HEK293 (cell line): Measurements from ENCODE around the gene RBPJL.

ENCODE experiments used
- ZBTB8A ChIP-seq: fragments of 450-650 bp; formaldehyde crosslinking; IDR thresholded peaks from 2 replicates; pipeline ENCODE4 v1.5.1; 2016; ENCODE audit warnings: missing biosample characterization, missing genetic modification characterization
- ZNF335 ChIP-seq: fragments of 450-650 bp; formaldehyde crosslinking; conservative IDR thresholded peaks from 2 replicates; pipeline ENCODE4 v1.5.1; 2016; ENCODE audit warnings: missing biosample characterization, missing genetic modification characterization
- TF ChIP-seq, protein P1 (sequence below): fragments of 450-650 bp; formaldehyde crosslinking; IDR thresholded peaks from 2 replicates; pipeline ENCODE4 v1.5.1; 2016; ENCODE audit warnings: missing biosample characterization, missing genetic modification characterization

DNA sequence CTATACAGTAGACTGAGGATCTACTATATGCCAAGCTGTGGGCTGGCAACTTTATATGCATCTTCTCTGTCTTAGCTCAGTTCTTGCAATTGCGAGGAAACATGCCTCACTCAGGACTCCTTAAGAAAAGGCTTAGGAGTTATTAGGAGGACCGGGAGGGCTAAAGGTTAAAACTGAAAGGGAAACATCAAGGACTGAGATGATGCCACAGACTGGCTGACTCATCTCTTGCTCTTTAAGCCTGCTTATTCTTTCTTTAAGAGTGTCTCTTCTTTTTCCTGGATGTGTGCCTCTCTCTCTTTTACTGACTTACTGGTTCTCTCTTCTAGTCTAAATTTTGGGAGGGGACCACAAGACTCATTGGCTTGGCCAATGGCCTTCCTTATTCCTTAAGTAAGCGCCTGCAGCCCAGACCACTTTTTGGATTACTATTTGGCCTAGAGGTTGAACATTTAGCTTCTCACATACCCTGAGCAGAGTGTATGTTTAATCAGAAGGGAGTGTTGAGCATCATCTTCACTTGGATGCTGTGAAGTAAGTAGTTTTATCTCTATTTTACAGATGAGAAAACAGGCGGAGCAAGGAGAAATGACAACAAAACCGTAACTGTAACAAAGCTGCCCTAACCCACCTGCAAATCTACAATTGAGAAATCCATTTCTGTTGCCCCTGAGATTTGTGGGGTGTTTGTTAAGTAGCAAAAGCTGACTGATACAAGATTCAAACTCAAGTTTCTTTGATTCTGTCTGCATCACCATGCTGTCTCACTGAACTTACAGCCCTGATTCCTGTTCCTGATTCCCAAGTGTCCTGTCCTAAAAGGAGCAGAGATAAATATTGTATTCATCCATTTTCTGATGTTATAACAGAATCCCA lies 48.8 kb downstream of the RBPJL start:
- TF ChIP-seq ZNF335 (tag by site-specific recombination): no peak
- no peak for TF ChIP-seq ZBTB8A (tag by site-specific recombination)
- TF ChIP-seq, protein P1, sequence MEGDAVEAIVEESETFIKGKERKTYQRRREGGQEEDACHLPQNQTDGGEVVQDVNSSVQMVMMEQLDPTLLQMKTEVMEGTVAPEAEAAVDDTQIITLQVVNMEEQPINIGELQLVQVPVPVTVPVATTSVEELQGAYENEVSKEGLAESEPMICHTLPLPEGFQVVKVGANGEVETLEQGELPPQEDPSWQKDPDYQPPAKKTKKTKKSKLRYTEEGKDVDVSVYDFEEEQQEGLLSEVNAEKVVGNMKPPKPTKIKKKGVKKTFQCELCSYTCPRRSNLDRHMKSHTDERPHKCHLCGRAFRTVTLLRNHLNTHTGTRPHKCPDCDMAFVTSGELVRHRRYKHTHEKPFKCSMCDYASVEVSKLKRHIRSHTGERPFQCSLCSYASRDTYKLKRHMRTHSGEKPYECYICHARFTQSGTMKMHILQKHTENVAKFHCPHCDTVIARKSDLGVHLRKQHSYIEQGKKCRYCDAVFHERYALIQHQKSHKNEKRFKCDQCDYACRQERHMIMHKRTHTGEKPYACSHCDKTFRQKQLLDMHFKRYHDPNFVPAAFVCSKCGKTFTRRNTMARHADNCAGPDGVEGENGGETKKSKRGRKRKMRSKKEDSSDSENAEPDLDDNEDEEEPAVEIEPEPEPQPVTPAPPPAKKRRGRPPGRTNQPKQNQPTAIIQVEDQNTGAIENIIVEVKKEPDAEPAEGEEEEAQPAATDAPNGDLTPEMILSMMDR: no peak
